Measurements from ENCODE around the gene PLXNA4.

Gene PLXNA4

DNA sequence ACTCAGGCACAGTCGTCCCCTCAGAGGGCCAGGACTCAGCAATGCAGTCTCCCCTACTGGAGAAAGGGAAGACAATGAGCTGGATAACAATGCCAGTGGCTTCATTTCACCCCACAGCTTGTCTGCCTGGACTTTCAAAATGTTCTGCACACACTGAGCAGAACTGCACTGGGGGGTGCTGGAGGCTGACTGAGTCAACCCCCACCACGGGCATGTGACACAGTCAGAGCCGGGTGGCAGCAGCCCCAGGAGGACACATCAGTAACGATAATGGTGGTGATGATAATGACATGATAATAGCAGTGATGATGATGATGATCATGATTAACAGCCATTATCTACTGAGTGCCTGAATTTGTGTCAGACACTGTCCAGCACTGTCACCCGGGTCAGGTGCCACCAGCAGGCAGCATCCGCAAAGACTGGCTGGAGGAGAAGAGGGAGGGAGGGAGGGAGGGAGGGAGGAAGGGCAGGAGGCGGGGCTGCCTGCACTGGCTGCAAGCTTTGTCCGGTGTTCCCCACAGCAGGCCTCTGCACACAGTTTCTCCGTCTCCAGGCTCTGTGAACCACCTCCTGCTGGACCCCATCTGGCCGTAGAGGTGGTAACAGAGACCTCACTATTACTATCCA, 67.4 kb downstream of the PLXNA4 start:
- peak in 5 of 56 donors; percentile 10 to 45 (median 15) for DNase-seq

DNA sequence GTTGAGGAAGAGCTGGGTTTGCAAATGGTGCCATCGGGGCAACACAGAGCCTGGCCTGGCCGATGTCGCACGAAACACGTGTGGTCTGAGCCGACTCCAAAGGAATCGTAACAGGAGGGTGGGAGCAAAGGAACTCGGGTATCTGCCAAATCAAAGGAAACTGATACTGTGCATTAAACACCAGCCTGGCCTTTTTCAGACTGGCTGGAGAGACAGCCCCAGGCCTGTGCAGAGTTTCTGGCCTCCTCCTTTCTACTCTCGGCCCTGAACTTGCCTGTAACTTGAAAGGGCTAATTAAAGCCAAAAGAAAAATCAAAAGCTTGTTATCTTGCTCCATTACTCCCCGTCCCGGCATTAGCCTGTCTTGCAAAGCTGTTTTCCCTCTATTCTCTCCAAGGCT, 71.4 kb downstream of the PLXNA4 start:
- no peak for DNase-seq

DNA sequence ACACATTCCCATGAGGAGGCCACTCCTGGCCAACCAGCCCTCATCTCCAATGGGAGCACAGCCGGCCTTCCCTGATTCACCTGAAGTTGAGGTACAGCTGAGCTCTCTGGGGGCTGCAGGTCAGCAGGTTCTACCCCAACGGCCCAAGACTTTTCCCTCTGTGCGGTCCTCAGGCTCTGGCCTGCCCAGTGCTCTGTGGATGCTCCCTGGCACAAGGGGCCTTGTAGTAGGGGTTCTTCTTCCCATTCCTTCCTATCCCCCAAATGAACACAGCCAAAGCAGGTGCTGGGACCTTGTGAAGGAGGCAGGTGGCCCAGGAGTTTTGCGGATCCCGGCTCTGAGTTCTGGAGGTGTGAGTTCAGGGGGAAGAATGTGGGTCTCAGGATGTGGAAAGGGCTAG, 72.2 kb downstream of the PLXNA4 start:
- no peak for DNase-seq

DNA sequence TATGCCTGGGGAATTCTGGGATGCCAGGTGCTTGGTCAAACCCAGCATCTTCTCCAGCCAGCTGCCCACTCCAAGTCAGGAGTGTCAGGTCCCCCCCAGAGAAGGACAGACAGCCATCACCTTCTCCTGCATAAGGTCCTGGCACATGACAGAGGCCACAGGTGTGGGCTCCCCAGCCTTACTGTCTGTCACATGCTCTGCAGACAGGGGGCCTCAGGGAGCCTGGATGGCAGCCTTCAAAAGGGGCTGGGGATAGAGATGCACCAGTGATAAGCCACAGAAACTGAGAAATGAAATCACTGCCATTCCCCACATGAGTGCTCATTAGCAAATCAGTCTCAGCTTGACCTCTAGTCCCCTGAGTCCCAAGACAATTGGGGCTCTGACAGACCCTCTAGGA, 72.9 kb downstream of the PLXNA4 start:
- DNase-seq, result no peak

DNA sequence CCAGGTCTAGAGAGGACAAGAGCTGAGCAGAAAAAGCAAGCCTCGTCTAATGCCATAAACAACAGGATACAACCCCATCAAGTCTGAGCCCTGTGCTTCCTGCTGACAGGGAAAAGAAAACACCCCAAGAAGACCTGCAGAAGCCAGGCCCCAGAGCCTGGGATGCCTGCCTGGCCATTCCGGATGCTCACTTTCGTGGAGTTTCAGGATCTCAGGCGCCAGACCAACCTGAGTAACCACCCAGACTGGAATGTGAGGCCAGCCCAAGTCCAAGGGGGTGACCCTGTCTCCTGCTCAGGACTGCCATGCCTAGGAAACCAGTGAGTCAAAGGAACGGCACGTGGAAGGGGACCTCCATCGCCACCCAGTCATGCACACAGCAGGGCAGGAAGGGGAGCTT, 74.3 kb downstream of the PLXNA4 start:
- DNase-seq, result no peak

DNA sequence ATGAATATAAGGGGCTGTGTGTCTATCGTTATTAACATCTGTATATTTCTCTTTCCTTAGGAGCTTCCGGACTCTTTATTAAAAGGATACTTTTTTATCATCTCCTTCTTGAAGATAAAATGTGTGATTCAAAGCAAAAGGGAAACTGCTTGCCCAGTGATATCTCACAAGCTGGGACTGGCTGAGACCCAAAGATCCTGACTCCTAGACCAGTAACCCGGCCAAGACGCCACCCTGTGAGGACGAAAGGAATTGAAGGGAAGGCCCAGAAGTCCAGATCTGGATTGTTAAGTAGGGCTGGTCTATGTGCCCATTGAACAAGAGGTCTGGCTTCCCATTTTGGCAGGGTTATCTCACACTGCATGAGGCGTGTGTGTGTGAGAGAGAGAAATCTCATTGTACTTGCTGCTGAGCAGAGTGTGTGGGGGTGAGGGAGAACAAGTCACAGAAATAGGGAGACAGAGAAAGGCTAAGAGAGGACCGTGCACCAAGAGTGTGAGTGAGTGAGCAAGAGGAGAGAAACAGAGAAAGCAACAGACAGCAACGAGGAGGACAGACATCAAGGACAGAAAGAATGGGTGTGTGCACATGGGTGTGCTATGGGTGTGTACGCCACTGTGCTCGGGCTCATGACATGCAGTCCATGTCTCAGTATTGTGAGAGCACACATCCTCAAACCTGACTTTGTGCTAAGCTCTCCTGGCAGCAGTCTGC, 75.4 kb downstream of the PLXNA4 start:
- DNase-seq, result peak in 21 of 56 donors; percentile 2 to 65 (median 27)

DNA sequence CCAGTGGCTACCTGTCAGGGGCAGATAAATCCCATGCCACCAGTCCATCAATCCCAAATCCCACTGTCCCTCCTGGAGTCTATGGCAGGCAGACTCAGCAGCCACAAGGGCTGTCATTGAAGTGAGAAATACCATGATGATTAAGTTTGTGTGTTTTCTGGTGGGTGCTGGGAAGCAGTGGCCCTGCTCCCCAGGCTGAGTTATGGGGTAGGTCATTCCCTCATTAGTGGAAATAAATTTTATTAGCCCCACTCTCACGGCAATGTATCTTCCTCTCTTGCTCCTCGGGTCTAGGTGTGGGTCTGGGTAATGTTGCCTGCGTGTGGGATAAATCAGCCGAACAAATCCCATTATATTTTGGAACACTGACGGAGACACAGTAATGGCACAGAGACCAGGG, 76.8 kb downstream of the PLXNA4 start:
- no peak for DNase-seq

DNA sequence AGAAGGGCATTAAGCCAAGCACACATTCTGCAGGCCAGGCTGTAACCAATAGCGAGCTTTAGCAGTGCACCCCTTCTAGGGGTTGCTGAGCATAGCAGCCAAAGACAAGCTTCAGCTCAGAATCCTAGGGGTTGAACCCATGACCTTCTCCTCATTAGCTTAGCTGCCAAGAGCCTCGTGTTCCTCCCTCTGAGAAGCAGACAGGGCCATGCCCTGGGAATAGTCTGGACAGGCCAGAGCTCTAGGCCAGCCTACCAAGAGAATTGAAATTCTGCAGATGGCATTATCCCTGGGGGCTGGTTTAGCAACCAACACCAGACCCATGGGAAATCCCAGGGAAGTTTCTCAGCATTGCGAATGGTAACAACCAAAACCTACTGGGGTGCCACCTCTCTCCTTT, 77.2 kb downstream of the PLXNA4 start:
- no peak for DNase-seq

DNA sequence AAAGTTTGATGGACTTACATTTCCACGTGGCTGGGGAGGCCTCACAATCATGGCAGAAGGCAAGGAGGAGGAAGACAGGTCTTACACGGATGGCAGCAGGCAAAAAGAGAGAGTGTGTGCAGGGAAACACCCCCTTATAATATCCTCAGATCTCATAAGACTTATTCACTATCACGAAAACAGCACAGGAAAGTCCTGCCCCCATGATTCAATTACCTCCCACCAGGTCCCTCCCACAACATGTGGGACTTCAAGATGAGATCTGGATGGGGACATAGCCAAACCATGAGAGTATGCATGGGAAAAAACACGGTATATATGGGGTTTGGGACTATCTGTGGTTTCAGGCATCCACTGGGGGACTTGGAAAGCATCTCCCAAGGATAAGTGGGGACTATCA, 78.0 kb downstream of the PLXNA4 start:
- no peak for DNase-seq

DNA sequence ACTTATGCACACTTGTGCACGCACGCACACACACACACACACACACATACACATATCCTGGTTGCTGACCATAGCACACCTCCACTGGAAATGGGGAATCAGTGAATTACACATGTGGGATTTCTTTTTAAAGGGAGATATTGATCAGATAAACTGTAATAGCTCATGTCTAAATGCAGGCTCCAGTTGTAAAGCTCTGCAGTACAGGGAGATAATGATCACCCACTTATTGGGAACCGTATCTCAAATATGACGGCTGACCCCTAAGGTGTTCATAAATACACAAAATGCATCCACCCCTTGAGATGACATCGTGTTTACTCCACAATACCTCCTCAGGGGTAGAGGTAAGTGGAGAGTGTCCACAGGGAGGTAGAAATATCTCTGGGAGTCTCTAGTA, 79.2 kb downstream of the PLXNA4 start:
- no peak for DNase-seq

DNA sequence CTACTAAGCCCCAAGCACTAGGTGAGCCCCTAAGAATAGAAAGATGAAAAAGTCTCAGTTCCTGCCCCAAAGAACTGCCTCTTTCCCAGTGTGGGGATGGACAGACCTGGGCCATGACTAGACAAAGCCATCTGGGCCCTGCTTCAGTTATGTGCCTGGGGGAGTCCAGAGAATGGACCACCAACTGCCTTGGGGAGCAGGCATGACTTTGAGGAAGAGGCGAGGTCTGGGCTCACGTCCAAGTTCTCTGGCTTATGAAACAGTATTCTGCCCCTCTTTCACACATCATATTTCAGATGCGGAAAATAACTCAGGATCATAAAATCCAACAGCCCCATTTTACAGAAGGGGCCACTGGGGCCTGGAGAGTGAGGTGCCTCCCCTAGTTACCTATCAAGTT, 80.3 kb downstream of the PLXNA4 start:
- no peak for DNase-seq

DNA sequence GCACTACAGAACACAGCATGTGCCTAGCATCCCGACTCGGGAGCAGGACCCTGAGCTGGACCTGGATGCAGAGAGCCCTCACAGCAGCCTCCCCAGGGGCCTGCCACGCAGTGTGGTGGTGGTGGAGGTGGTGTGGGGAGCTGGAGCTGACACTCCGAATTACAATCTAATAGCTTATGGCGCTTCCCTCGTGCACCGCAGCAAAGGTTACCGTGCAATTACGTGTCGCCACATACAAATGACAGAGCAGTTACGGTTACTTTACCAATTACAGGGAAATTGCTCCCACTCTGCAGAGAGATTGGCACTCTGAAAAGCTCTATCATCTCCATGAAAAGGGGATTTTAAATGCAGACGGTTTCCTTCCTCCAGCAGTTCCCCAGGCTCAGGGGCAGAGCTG, 81.8 kb downstream of the PLXNA4 start:
- DNase-seq, result no peak

DNA sequence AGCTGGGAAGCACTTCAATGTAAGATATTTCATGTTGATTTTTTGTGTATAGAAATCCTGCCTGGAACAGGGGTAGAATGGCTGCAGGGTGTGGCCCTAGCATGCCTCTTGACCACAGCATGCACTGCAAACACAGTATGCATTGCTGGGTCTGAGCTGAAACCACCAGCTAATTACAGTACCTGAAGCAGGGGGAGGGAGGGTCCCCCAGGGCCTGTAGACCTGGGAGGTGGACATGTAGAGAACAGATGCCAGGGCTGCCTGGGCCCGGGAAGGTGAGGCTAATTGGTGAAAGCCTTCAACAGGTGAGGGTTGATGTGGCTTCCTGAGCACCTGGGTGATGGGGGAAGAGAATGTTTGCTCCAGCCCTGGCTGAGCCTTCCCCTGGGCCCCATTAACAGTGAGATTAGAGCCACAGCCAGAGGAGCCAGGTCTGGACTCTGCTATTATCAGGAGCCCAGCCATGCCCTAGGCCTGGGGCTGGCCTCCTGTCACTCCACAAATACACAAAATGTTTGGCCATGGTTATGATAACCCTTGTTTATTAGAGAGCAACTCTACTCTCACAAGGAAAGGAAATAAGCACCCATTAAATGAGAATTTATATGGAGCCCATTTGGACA, 83.3 kb downstream of the PLXNA4 start:
- no peak for DNase-seq

DNA sequence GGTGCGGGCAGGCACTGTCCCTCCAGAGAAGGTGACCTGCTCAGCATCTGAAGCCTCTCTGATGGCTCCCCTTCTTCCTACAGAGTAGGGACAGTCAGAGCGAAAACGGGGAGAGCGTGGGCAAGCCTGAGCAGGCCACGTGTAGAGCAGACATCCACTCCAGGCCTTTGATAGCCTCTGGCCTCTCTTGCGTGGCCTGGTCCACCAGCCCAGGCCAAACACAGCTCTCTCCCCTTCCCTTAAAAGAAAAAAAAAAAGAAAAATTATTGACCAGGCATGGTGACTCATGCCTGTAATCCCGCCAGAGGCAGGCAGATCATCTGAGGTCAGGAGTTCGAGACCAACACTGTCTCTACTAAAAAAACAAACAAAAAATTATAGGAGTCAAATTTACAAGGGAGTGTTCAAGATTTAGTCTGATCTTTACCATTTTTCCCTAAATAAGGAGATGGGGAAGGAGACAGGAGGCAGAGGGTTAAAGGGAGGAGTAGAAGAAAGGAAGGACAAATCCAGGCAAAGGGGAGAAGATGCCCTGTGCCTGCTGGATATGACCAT, 84.8 kb downstream of the PLXNA4 start:
- no peak for DNase-seq

DNA sequence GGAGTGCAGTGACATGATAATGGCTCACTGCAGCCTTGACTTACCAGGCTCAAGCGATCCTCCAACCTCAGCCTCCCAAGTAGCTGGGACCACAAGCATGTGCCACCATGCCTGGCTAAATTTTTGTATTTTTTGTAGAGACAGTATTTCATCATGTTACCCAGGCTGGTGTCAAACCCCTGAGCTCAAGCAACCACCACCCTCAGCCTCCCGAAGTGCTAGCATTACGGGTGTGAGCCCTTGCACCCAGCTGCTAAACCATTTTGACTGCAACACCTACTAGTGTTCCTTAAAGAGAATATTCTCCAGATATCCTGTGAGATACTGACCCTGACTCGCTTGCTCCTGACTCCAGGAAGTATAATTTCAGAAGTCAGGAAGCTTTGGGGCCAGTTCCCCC, 85.8 kb downstream of the PLXNA4 start:
- no peak for DNase-seq

DNA sequence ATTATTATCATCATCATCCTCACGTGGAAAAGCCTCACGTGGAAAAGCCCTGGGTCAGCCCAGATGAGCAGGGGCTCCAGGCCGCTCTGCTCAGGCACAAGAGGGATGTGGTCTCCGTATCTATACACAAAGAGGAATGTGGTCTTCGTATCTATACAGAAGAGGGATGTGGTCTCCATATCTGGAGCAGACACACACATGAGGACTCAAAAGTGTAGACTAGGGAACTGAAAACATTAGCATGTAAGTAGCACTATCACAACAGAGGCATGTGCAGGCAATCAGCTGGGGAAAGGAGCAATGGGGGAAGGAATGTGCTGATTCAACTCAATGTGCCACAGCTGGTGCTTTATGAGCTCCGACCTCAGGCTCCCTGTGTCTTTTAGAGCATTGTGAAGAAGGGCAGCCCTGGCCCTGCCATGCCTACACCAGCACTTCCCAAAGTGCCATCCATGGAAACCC, 86.5 kb downstream of the PLXNA4 start:
- DNase-seq, result no peak

DNA sequence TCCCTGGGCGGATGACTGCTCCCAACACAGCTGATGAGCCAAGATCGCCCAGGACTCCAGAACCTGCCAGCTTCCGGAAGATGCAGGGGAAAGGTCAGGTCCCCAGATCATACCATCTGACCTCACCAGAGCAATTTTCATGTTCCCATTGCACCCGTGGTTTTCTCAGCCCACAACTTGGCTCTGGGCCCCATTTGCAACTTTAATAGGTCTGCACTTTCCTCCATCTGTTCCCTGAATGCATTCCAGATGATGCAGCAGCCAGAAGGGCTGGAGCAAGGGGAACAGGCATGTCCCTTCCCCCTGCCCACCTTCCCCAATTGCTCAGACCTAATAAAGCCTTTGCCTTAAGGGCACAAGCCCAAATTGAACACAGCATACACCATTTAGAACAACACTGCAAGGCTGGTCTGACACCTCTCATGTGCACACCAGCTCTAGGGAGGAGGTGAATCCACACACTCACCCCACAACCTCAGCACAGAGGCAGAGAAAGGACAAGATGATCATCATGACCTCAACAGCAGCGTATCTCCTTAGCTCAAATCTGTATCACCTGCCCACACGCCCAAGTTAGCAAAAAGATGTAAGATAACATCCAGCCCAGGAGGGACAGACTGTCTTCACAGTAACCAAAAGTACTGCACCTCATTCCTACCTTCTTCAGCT, 87.5 kb downstream of the PLXNA4 start:
- no peak for DNase-seq

DNA sequence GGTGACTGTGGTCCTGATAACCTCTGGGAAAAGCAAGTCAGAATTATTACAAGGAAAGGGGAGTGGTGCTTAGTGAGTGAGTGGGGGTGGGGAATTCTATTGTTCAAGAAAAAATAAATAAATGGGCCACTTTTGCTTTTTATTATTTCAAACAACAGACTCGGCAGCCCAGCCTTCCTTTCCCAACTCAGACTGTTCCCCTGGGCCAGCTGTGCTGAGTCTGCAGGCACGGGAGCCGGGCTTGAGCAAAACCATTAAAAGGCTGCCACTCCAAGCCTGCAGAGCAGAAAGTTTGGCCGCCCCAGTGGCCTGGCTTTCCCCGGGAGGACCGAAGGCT, 90.0 kb downstream of the PLXNA4 start:
- DNase-seq, result no peak

DNA sequence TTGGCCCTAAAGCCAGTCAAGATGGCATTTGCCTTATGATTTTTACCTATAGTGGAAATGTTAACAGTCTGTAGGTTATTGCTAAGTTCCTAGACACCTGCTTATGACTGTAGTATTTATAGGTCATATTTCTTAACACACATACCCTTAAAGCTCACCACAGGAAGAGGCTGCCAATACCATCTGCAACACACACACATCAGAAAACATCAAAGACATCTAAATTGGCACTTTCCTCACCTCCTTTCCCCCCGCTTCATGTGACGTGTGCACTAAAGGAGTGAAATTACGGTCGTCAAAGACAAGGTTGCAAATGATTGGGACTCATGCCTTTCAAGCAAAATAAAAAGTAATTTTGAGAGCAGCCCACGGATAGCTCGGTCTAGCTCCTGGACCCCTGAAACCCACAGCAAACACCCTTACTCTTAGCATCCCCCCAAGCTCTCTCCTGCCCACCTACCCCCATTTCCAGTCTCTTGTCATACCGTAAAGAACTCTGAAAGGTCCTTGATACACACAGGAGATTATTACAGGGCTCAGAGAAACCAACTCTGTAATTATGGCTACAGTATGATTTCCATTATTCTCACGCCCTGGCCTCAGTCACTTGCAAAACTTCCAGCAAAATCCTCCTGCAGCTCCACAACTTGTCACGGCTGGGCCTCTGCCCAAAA, 90.5 kb downstream of the PLXNA4 start:
- DNase-seq, result no peak

DNA sequence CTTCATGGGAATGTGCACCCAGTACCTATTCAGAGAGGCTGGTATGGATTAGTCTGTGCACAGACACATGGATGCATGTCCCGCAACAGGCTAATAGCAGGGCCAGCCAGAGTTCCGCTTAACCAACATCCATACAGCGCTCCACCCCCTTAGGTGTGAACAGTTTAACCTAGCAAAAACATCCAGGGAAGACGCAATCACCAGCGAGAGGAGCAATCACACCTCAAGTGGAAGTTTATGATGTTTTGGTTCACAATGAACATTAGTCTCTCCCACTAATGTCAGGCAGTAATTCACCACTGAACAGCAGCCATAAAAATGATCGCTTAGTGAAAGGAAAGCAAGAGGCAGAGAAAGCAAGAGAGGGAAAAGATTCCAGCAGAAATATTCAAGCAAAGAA, 91.1 kb downstream of the PLXNA4 start:
- no peak for DNase-seq

DNA sequence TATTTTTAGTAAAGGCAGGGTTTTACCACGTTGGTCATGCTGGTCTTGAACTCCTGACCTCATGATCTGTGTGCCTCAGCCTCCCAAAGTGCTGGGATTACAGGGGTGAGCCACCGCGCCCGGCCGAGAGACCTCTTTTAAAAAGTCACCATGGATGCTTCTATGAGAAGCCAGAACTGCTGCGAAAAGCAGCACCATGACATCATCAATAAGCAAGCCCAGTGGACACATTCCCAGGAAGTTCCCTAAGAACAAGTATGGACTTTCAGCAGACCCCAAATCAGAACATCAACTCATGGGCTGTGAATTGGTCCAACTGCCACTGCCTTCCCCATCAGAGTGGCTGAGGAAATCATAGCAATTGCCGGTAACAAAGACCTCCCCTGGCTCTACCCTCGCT, 93.4 kb downstream of the PLXNA4 start:
- no peak for DNase-seq

DNA sequence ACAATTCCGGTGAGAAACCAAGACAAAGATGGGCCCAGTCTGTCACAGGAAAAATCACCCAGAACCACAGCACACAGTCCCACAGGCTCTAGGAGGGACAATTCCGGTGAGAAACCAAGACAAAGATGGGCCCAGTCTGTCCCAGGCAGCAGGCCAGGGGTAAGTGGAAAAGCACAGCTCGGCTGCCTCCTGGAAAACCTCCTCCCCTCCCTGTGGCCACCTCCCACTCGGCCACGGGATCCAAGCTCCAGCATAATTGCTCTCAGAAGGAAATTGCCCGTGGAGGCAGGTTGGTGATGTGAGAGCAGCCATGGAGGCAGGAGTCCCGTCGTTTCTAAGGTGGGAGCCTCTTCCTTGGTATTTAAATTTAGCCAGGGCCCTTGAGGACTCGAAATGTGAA, 95.7 kb downstream of the PLXNA4 start:
- peak in 6 of 56 donors; percentile 4 to 40 (median 8) for DNase-seq
